SK-N-MC (cell line): Measurements from ENCODE around the gene SVIP.

Experiments used
- EZH2 ChIP-seq: fragments of 200-600 bp; sonication (generic); IDR thresholded peaks from one replicate; pipeline ENCODE4 v1.6.1; 2017; ENCODE audit warnings: antibody characterized with exemption
- POLR2AphosphoS5 ChIP-seq: IDR thresholded peaks from 2 replicates; pipeline ENCODE4 v1.6.1; 2012; ENCODE audit warnings: mild to moderate bottlenecking, low read depth, low read length, borderline replicate concordance

DNA sequence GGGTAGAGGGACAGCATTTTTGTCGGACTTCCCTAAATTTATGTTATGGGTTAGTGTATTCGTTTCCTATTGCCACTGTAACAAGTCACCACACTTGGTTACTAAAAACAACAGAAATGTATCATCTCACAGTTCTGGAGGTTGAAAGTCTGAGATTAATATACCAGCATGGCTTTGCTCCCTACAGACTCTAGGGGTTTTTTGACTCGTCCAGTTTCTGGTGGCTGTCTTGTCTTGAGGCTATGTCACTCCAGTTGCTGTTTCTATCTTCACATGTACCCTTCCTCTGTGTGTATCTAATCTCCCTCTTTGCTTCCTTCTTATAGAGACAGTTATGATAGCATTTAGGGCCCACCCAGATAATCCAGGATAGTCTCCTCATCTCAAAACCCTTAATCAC is 39.7 kb upstream of the SVIP start:
- TF ChIP-seq EZH2 (no peak), POLR2AphosphoS5 (no peak)
